Measurements from ENCODE around the gene RIT2. TPM values are rescaled to one million over a fixed set of nuclear protein-coding genes. Genes with fewer than 3 reads are reported as not detected.
A peak's percentile ranks its signal among the peaks of the same experiment; 100 is the strongest.

The RIT2 gene
- total and polyA plus RNA-seq, 9 donors: not detected

GRCh38 chr18:43129946-43130524 is 14.6 kb upstream of the RIT2 start:
- H3K36me3 ChIP-seq: no peaks in the 10 kb centered on the region
- WGBS, 3 donors: 48 to 68% (median 55%) methylated on average over 5 of the region's 5 CpGs
- no peaks in the 10 kb centered on the region for H3K27me3 ChIP-seq
- TF ChIP-seq EP300 (IDR thresholded peaks at IDR 0.05) (no peak), POLR2A (IDR thresholded peaks at IDR 0.05) (no peak)
- TF ChIP-seq, protein P1, sequence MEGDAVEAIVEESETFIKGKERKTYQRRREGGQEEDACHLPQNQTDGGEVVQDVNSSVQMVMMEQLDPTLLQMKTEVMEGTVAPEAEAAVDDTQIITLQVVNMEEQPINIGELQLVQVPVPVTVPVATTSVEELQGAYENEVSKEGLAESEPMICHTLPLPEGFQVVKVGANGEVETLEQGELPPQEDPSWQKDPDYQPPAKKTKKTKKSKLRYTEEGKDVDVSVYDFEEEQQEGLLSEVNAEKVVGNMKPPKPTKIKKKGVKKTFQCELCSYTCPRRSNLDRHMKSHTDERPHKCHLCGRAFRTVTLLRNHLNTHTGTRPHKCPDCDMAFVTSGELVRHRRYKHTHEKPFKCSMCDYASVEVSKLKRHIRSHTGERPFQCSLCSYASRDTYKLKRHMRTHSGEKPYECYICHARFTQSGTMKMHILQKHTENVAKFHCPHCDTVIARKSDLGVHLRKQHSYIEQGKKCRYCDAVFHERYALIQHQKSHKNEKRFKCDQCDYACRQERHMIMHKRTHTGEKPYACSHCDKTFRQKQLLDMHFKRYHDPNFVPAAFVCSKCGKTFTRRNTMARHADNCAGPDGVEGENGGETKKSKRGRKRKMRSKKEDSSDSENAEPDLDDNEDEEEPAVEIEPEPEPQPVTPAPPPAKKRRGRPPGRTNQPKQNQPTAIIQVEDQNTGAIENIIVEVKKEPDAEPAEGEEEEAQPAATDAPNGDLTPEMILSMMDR (IDR thresholded peaks at IDR 0.05): no peak
- H3K9me3 ChIP-seq: no peaks in the 10 kb centered on the region
- no peak overlapping the region for H3K27ac ChIP-seq
- intact Hi-C loops (cut with DNase I): no loop called here
- no peak for DNase-seq
- peak overlapping the region; percentile 0 for H3K4me3 ChIP-seq
- no peaks in the 10 kb centered on the region for H3K4me1 ChIP-seq (ENCODE audit: insufficient read depth)

- intact Hi-C loops (cut with DNase I): no loop called here
- Histone ChIP-seq H3K27me3 (no peaks in the 10 kb centered on the region), H3K9me3 (no peaks in the 10 kb centered on the region), H3K4me1 (ENCODE audit: insufficient read depth) (no peaks in the 10 kb centered on the region), H3K4me3 (no peak overlapping the region), H3K36me3 (no peaks in the 10 kb centered on the region), H3K27ac (no peak overlapping the region)
- WGBS, 3 donors: 46 to 76% (median 60%) methylated on average over 3 of the region's 3 CpGs
- DNase-seq: no peak
- TF ChIP-seq, protein P1 (IDR thresholded peaks at IDR 0.05): no peak
- TF ChIP-seq EP300 (IDR thresholded peaks at IDR 0.05): no peak
- TF ChIP-seq POLR2A (IDR thresholded peaks at IDR 0.05): no peak
Observed at GRCh38 chr18:43125471-43125870, 10.0 kb upstream of the RIT2 start.

- no peaks in the 10 kb centered on the region for H3K36me3 ChIP-seq
- no peaks in the 10 kb centered on the region for H3K4me1 ChIP-seq (ENCODE audit: insufficient read depth)
- H3K27me3 ChIP-seq: no peaks in the 10 kb centered on the region
- no peak overlapping the region for H3K27ac ChIP-seq
- TF ChIP-seq, protein P1 (IDR thresholded peaks at IDR 0.05): no peak
- TF ChIP-seq POLR2A (IDR thresholded peaks at IDR 0.05) (no peak), EP300 (IDR thresholded peaks at IDR 0.05) (no peak)
- DNase-seq: no peak
- H3K9me3 ChIP-seq: no peaks in the 10 kb centered on the region
- H3K4me3 ChIP-seq: no peak overlapping the region
- intact Hi-C loops (cut with DNase I): no loop called here
Observed at GRCh38 chr18:43122955-43123354, 7.5 kb upstream of the RIT2 start.

DNA sequence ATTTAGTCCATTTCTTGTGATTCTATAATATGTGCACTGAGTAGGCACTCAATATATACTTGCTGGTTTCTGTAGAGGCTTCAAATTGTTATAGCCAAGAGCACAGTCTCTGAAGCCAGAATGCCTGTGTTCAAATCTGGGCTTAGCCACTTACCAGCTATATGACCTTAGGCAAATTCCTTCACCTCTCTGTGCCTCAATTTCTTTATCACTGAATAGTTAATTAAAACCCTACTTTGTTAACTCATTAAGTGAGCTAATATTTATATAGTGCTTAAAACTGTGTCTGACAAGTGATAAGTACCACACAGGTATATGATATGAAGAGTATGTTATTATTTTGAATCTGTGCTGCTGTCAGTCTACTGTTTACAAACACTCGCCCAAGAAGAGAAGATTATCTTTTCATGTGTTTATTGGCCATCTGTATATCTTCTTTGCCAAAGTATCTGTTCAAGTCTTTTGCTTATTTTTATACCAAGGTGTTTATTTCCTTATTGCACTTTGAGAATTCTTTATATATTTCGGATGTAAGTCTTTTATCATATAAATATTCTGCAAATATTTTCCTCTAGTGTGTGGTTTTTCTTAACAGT is 1.3 kb upstream of the RIT2 start:
- no peak overlapping the region for H3K4me3 ChIP-seq
- no peaks in the 10 kb centered on the region for H3K27me3 ChIP-seq
- no peaks in the 10 kb centered on the region for H3K4me1 ChIP-seq (ENCODE audit: insufficient read depth)
- no peak for DNase-seq
- TF ChIP-seq EP300 (IDR thresholded peaks at IDR 0.05) (no peak), POLR2A (IDR thresholded peaks at IDR 0.05) (no peak)
- TF ChIP-seq, protein P1 (IDR thresholded peaks at IDR 0.05): no peak
- intact Hi-C loops (cut with DNase I): no loop called here
- H3K9me3 ChIP-seq: no peaks in the 10 kb centered on the region
- 32 to 68% (median 49%) methylated on average over 2 of the region's 2 CpGs for WGBS, 3 donors
- no peaks in the 10 kb centered on the region for H3K36me3 ChIP-seq
- H3K27ac ChIP-seq: no peak overlapping the region

Data from ovary (tissue), 9 donors.